HUES64 (cell line): Measurements from ENCODE around the gene GMDS.
A peak's percentile ranks its signal among the peaks of the same experiment; 100 is the strongest.

Experiments used
- H3K27ac ChIP-seq: 2 replicates; pipeline ENCODE4 v1.7.0; 2013; ENCODE audit warnings: low read depth, low read length, inconsistent platforms
- H3K27me3 ChIP-seq: 2 replicates; pipeline ENCODE4 v1.6.1; 2013; ENCODE audit warnings: mild to moderate bottlenecking, low read length; ENCODE audit not compliant: insufficient read depth
- H3K36me3 ChIP-seq: 2 replicates; pipeline ENCODE4 v1.6.1; 2013; ENCODE audit warnings: mild to moderate bottlenecking, low read length; ENCODE audit not compliant: insufficient read depth
- H3K4me1 ChIP-seq: 2 replicates; pipeline ENCODE4 v1.6.1; 2013; ENCODE audit warnings: mild to moderate bottlenecking, low read length, moderate library complexity; ENCODE audit not compliant: insufficient read depth
- H3K4me3 ChIP-seq: 2 replicates; pipeline ENCODE4 v1.5.1; 2013; ENCODE audit warnings: mild to moderate bottlenecking, low read length, moderate library complexity
- H3K9ac ChIP-seq: 2 replicates; pipeline ENCODE4 v1.6.1; 2013; ENCODE audit warnings: mild to moderate bottlenecking, low read depth, low read length
- H3K9me3 ChIP-seq: 2 replicates; pipeline ENCODE4 v1.6.1; 2013; ENCODE audit warnings: low read depth, low read length; ENCODE audit not compliant: insufficient read depth
- WGBS: fragments of 150-250, 120-280 bp; methylation state at CpG from one replicate; pipeline ENCODE4 v1.1.7; 2013; ENCODE audit warnings: missing lambda C conversion rate; 5-methylcytosine and 5-hydroxymethylcytosine counted together

GMDS gene

DNA sequence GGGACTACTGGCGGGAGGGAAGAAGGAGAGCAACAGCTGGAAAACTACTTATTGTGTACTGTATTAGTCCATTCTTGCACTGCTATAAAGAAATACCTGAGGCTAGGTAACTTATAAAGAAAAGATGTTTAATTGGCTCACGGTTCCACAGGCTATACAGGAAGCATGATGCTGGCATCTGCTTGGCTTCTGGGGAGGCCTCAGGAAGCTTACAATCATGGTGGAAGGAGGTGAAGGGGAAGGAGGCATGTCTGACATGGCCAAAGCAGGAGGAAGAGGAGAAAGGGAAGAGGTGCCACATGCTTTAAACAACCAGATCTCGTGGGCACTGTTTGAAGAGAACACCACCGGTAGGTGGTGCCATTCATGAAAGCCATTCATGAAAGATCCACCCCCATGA lies 67.3 kb downstream of the GMDS start:
- H3K4me3 ChIP-seq, result no peak overlapping the region
- no peaks in the 10 kb centered on the region for H3K4me1 ChIP-seq
- WGBS, result 96% methylated on average over 4 of the region's 4 CpGs
- no peak overlapping the region for H3K9ac ChIP-seq
- 0 out of 2 replicates have a peak, but pooled peaks cover 5% of the 10 kb centered on the region for H3K9me3 ChIP-seq
- no peaks in the 10 kb centered on the region for H3K36me3 ChIP-seq
- no peaks in the 10 kb centered on the region for H3K27me3 ChIP-seq
- no peak overlapping the region for H3K27ac ChIP-seq

DNA sequence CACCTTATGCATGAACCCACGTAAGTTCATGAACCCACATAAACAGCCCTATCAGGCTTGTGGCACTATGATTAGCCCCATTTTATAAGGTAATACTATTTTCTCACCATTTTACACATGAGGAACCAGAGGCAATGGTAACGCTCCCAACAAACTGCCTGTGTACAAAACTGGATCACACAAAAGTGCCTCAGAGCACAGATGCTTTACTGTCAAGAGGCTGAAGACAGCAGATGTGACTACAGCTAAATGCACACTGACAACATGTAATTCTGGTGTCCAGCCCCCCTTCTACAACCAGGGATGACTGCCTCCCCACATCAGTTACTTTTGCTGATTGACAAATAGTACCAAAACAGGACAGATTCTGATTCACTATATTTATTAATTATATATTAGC lies 69.6 kb downstream of the GMDS start:
- Histone ChIP-seq H3K4me3 (no peak overlapping the region), H3K27ac (no peak overlapping the region), H3K4me1 (0 out of 2 replicates have a peak, but pooled peaks cover 3% of the 10 kb centered on the region), H3K27me3 (no peaks in the 10 kb centered on the region), H3K9ac (no peak overlapping the region), H3K9me3 (0 out of 2 replicates have a peak, but pooled peaks cover 5% of the 10 kb centered on the region), H3K36me3 (no peaks in the 10 kb centered on the region)
- WGBS, result 95% methylated on average over 2 of the region's 2 CpGs

DNA sequence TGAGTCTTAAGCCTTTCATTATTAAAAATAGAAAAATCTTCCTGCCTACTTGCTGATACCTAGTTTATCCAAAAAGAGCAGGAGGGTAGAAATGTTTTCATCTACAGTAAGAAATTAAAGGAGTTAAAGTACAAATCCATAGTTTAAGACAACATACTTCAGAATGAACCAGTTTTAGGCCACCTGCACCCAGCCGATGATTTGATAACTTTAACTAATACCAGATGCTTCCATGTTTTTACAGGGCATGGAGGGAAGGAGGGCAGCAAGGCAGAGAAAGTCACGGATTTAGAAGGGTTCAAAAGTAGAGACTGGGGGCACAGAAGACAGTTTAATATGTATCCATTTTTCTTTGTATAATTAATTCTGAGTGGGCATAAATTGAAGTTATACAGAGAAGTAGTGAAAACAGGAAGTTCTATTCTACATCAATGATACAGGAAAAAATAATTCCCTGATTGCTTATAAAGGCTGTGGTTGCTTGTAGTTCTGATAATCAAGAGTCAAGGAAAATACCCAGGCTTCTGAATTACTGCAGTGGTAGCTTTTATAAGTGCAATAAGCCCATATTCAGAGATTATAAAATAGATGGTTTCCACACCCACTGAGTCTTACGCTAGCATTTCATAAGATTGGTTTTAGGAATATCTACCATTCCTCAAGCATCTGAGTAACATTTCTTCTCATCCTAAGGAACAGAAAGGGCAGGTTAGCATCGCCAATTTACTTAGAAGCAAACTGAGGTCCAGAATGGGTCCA lies 72.0 kb downstream of the GMDS start:
- Histone ChIP-seq H3K27ac (no peak overlapping the region), H3K4me1 (0 out of 2 replicates have a peak, but pooled peaks cover 7% of the 10 kb centered on the region), H3K9ac (no peak overlapping the region), H3K36me3 (no peaks in the 10 kb centered on the region), H3K27me3 (no peaks in the 10 kb centered on the region), H3K4me3 (no peak overlapping the region), H3K9me3 (0 out of 2 replicates have a peak, but pooled peaks cover 5% of the 10 kb centered on the region)
- 96% methylated on average over 4 of the region's 4 CpGs for WGBS

DNA sequence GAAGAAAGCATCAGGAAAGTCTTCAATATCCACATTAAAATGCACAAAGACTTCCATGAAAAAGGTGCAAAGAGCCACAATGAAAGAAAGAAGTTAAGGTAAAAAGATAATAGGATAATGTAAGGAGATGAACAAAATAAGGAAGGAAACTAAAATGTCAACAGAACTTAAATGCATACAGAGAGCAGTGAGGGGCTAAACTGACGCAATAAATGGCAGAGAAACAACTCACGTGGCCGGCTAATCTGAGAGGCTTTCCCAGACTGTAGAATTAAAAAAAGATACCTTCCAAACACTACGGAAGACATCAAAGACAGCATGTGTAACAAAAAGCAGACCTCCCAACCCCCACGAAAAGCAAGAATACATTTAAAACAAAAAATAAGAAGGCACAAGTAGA lies 73.7 kb downstream of the GMDS start:
- 0 out of 2 replicates have a peak, but pooled peaks cover 16% of the 10 kb centered on the region for H3K4me1 ChIP-seq
- H3K9me3 ChIP-seq, result no peaks in the 10 kb centered on the region
- 87% methylated on average over 5 of the region's 5 CpGs for WGBS
- H3K9ac ChIP-seq, result peak overlapping the region; percentile 31
- H3K36me3 ChIP-seq, result no peaks in the 10 kb centered on the region
- H3K4me3 ChIP-seq, result no peak overlapping the region
- H3K27me3 ChIP-seq, result no peaks in the 10 kb centered on the region
- H3K27ac ChIP-seq, result no peak overlapping the region

DNA sequence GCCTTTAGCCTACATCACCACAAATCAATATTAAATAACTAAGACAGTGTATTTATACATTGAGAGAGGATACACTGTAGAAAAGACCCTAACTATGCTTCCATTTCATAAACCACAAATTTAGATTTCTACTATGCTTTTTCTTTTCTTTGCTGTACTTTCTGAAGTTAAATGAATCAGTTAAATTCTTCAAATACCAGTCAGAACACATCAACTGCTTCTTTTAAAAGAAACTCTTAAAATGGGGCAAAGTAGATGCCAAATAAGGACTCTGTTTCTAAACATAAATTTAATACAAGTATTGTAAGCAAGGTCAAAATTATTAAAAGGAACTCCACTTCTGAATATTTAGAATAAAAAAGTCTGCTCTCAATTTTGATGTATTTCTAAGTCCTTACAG lies 76.9 kb downstream of the GMDS start:
- Histone ChIP-seq H3K27me3 (no peaks in the 10 kb centered on the region), H3K9me3 (peaks cover 8% of the 10 kb centered on the region; the same call in 1 of the 2 replicates), H3K9ac (no peak overlapping the region), H3K4me3 (no peak overlapping the region), H3K36me3 (no peaks in the 10 kb centered on the region), H3K4me1 (0 out of 2 replicates have a peak, but pooled peaks cover 16% of the 10 kb centered on the region), H3K27ac (no peak overlapping the region; the same call in 1 of the 2 replicates)

DNA sequence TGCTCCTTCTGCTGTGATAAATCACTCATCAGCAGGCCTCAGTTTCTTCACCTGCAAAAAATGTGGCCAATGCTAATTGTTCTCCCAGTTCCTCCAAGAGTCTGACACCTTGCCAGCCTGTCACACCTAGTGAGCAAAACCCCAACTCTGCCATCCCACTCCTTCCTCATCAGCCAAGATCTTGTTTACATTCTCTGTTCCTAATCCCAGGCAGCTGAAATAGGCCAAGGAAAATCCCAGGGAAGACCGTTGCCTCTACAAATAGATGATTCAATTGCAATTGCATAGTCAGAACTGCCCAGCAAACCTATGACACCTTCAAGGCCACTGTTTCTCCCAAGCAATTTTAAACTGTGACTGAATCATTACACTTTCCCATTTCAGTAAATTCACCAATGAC lies 78.7 kb downstream of the GMDS start:
- WGBS, result 85% methylated on average over 1 of the region's 1 CpG
- H3K9me3 ChIP-seq, result peaks cover 8% of the 10 kb centered on the region; the same call in 1 of the 2 replicates
- no peaks in the 10 kb centered on the region for H3K36me3 ChIP-seq
- H3K4me1 ChIP-seq, result peaks cover 20% of the 10 kb centered on the region; the same call in 1 of the 2 replicates
- H3K27me3 ChIP-seq, result no peaks in the 10 kb centered on the region
- no peak overlapping the region for H3K4me3 ChIP-seq
- H3K9ac ChIP-seq, result no peak overlapping the region
- H3K27ac ChIP-seq, result no peak overlapping the region

DNA sequence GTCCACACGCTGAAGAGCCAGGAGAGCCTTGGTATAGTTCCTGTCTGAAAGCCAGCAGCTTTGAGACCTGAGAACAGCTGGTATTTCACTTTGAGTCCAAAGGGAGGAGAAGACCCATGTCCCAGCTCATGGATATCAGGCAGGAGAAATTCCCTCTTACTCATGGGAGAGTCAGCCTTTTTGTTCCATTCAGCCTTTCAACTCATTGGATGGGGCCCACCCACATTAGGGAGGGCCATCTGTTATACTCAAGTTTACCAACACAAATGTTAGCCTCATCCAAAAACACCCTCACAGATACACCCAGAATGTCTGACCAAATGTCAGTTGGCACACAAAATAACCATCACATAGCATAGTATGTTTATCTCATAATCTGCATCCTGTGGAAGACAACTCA lies 80.1 kb downstream of the GMDS start:
- Histone ChIP-seq H3K9me3 (peaks cover 8% of the 10 kb centered on the region; the same call in 1 of the 2 replicates), H3K27ac (no peak overlapping the region), H3K4me1 (peaks cover 23% of the 10 kb centered on the region; the same call in 1 of the 2 replicates), H3K9ac (no peak overlapping the region), H3K36me3 (no peaks in the 10 kb centered on the region), H3K27me3 (no peaks in the 10 kb centered on the region), H3K4me3 (no peak overlapping the region)
- WGBS, result 91% methylated on average over 1 of the region's 1 CpG

DNA sequence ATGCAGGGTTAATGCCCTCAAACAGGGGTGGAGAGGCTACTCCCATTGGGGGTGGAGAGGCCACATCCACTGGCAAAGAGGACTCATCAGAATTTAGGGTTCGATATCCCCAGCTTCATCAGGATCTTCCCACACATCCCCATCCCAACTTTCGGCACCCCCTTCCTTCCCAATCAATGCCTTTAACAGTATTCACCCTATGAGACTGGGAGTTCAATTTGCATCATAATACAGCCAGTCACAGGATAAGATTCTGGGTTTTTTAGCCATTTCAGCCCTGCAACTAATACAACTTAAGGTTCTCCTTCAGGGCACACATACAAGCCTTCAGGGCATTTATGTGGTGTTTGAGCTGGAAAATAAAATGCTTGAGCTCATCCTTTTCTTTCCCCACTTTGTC lies 80.9 kb downstream of the GMDS start:
- WGBS, result 85% methylated on average over 2 of the region's 2 CpGs
- H3K4me3 ChIP-seq, result no peak overlapping the region
- no peaks in the 10 kb centered on the region for H3K27me3 ChIP-seq
- H3K9me3 ChIP-seq, result peaks cover 8% of the 10 kb centered on the region; the same call in 1 of the 2 replicates
- no peak overlapping the region for H3K27ac ChIP-seq
- H3K9ac ChIP-seq, result no peak overlapping the region
- H3K36me3 ChIP-seq, result no peaks in the 10 kb centered on the region
- H3K4me1 ChIP-seq, result peaks cover 23% of the 10 kb centered on the region; the same call in 1 of the 2 replicates

DNA sequence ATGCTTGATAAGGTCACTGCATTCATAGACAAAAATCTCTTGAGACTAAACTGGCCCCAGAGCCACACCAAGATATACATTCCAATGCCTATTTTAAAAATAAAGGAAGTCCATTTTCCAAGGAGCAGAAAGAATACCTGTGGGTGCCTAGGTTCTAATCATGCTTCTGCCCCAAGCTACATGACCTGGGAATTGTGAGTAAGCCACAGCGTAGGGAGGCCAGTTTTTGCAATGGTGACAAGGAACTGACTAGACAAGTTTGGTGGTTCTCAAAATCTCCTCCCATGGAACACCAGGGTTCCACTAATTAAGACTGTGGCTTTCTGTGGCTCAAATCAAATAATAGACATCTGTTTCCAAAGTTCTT lies 83.3 kb downstream of the GMDS start:
- H3K27me3 ChIP-seq, result no peaks in the 10 kb centered on the region
- peaks cover 8% of the 10 kb centered on the region; the same call in 1 of the 2 replicates for H3K9me3 ChIP-seq
- peaks cover 16% of the 10 kb centered on the region for H3K4me1 ChIP-seq
- H3K27ac ChIP-seq, result no peak overlapping the region
- WGBS, result 93% methylated on average over 1 of the region's 1 CpG
- no peak overlapping the region for H3K4me3 ChIP-seq
- no peaks in the 10 kb centered on the region for H3K36me3 ChIP-seq
- no peak overlapping the region for H3K9ac ChIP-seq

DNA sequence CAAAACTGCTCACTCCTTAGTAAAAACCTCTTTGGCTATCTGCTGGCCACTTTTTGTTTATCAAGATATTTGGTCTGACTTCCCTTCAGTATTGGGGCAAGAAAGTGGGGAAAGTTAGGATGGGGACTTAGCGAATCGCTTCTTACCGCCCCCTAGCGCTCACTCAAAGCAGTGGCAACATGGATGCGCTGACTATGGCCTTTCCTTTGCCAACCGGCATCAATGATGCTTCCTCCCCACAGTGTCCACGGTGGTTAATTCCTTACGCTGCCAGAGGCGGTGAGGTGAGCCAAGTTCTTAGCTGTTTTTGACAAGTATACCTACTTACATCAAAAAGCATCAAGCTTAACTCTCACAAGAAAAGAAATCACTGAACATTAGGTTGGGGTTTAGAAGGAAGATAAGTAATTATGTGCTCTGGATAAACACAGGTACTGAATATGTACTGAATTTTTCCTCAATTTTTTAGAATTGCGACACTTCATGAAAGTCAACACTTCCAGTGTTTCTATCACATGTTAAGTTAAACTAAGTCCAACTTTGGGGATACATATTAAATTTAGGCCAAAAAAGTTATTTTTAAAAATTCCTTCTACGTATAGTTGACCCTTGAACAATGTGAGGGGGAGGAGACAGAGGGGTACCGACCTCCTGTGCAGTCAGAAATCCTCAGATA lies 86.7 kb downstream of the GMDS start:
- Histone ChIP-seq H3K27me3 (no peaks in the 10 kb centered on the region), H3K9ac (no peak overlapping the region), H3K4me1 (peaks cover 18% of the 10 kb centered on the region), H3K9me3 (no peaks in the 10 kb centered on the region), H3K27ac (no peak overlapping the region), H3K36me3 (no peaks in the 10 kb centered on the region), H3K4me3 (no peak overlapping the region)
- WGBS, result 36% methylated on average over 10 of the region's 12 CpGs

DNA sequence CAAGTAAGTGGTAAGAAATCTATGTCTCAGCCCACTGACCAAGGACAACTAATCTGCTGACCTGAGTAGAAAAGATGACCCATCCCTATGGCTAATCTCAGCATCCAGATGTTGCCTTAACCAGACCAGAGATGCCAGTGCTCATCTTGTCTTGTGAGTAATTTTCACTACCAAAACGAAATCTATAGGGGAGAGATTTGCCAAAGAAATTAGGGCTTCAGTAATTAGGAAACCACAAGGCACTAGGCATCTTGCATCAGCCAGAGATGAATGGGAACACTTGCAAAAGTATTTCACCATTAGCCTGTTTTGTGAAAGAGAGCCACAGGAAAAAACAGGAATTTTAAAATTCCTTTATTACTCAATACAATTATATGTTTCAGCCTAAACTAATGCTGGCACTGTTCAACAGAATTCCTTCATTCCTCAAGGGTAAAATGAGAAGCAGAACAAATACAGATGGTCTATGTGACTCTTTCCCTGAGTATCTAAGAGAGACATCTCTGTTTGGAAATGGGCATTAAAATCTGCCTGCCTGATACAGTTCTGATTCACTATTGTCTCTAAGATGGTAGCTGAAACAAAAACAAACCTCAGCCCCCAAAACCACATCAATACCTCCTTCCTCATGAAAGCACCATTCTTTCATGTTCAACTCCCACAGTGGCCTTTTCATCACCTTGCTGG lies 87.8 kb downstream of the GMDS start:
- H3K9me3 ChIP-seq, result no peaks in the 10 kb centered on the region
- H3K27ac ChIP-seq, result no peak overlapping the region
- H3K27me3 ChIP-seq, result no peaks in the 10 kb centered on the region
- H3K36me3 ChIP-seq, result no peaks in the 10 kb centered on the region
- H3K4me1 ChIP-seq, result peaks cover 18% of the 10 kb centered on the region
- no peak overlapping the region for H3K9ac ChIP-seq
- WGBS, result 100% methylated on average over 1 of the region's 1 CpG
- H3K4me3 ChIP-seq, result no peak overlapping the region
